IMR-90 (cell line): ENCODE measurements around the gene TCF19. TPM values are rescaled to one million over a fixed set of nuclear protein-coding genes. Genes with fewer than 3 reads are reported as not detected.
A peak's percentile ranks its signal among the peaks of the same experiment; 100 is the strongest.

Source experiments
- ATAC-seq: fragments of 200-7000 bp; cut with Tn5 transposase; 2 replicates; pipeline ENCODE4 v1.9.1; 2020; ENCODE audit warnings: low read depth, mild to moderate bottlenecking, moderate library complexity
- BruUV-seq: library from RNA; stranded (reverse); fragments of 400-500 nt; replicated peaks from 2 replicates; lab custom pipeline; 2021; lab: Mats Ljungman, UMichigan
- CTCF ChIA-PET: fragments of 300-600 bp; formaldehyde crosslinking; extraction: SDS; loops from one replicate; lab custom pipeline; 2021; ENCODE audit warnings: antibody characterized with exemption; lab: Yijun Ruan, JAX
- POLR2A ChIA-PET: fragments of 300-600 bp; sonication (Branson Sonifier 250); formaldehyde crosslinking; loops from one replicate; lab custom pipeline; 2022; ENCODE audit warnings: antibody characterized with exemption; ENCODE audit not compliant: unreplicated experiment; lab: Charles Lee
- DNase-seq: peaks from one replicate; pipeline ENCODE4 v3.0.0; 2013
- H2AFZ ChIP-seq: replicated peaks from 2 replicates; pipeline ENCODE3; 2013; ENCODE audit warnings: low read length, mild to moderate bottlenecking; ENCODE audit not compliant: poor library complexity
- H2AK5ac ChIP-seq: 2 replicates; pipeline ENCODE4 v1.6.1; 2013; ENCODE audit warnings: low read depth, low read length, inconsistent platforms
- H2AK9ac ChIP-seq: replicated peaks from 2 replicates; pipeline ENCODE3; 2013; ENCODE audit warnings: mild to moderate bottlenecking, low read depth, low read length, moderate library complexity; ENCODE audit not compliant: poor library complexity
- H2BK120ac ChIP-seq: 2 replicates; pipeline ENCODE4 v1.6.1; 2013; ENCODE audit warnings: low read depth, low read length, inconsistent platforms
- H2BK15ac ChIP-seq: 3 replicates; pipeline ENCODE4 v1.6.1; 2013; ENCODE audit warnings: low read depth, low read length, inconsistent platforms
- H2BK20ac ChIP-seq: 2 replicates; pipeline ENCODE4 v1.6.1; 2013; ENCODE audit warnings: low read depth, mild to moderate bottlenecking, inconsistent platforms, low read length, moderate library complexity
- H2BK5ac ChIP-seq: 2 replicates; pipeline ENCODE4 v1.6.1; 2013; ENCODE audit warnings: mild to moderate bottlenecking, low read depth, low read length, inconsistent platforms; ENCODE audit not compliant: poor library complexity, severe bottlenecking
- H3K14ac ChIP-seq: replicated peaks from 2 replicates; pipeline ENCODE4 v1.6.1; 2013; ENCODE audit warnings: low read depth, low read length, inconsistent platforms
- H3K18ac ChIP-seq: 2 replicates; pipeline ENCODE4 v1.6.1; 2013; ENCODE audit warnings: low read depth, low read length, control low read depth
- H3K23ac ChIP-seq: 2 replicates; pipeline ENCODE4 v1.6.1; 2013; ENCODE audit warnings: low read depth, low read length, inconsistent platforms
- H3K27ac ChIP-seq: 2 replicates; pipeline ENCODE4 v1.5.1; 2013; ENCODE audit warnings: mild to moderate bottlenecking, control low read depth, low read length; ENCODE audit not compliant: insufficient read depth
- H3K27me3 ChIP-seq: 2 replicates; pipeline ENCODE4 v1.6.1; 2013; ENCODE audit warnings: low read length; ENCODE audit not compliant: control insufficient read depth, insufficient read depth
- H3K36me3 ChIP-seq: 2 replicates; pipeline ENCODE4 v1.6.1; 2013; ENCODE audit warnings: low read length, mixed read lengths; ENCODE audit not compliant: control insufficient read depth, insufficient read depth
- H3K4ac ChIP-seq: 2 replicates; pipeline ENCODE4 v1.6.1; 2013; ENCODE audit warnings: low read depth, low read length, inconsistent platforms
- H3K4me1 ChIP-seq: 2 replicates; pipeline ENCODE4 v1.6.1; 2013; ENCODE audit warnings: low read length, mixed read lengths; ENCODE audit not compliant: control insufficient read depth, insufficient read depth
- H3K4me2 ChIP-seq: 2 replicates; pipeline ENCODE4 v1.6.1; 2013; ENCODE audit warnings: low read depth, mild to moderate bottlenecking, control low read depth, low read length, moderate library complexity
- H3K4me3 ChIP-seq: 2 replicates; pipeline ENCODE4 v1.5.1; 2013; ENCODE audit warnings: low read depth, mild to moderate bottlenecking, control low read depth, low read length, moderate library complexity; ENCODE audit not compliant: insufficient read depth
- H3K56ac ChIP-seq: 2 replicates; pipeline ENCODE4 v1.6.1; 2013; ENCODE audit warnings: low read length, inconsistent platforms; ENCODE audit not compliant: insufficient read depth; ENCODE audit errors: extremely low read depth
- H3K79me1 ChIP-seq, 2 experiments: 2 replicates each; pipeline ENCODE4 v1.6.1; 2013; ENCODE audit warnings: low read length in 2 of 2, inconsistent platforms in 1 of 2, low read depth in 1 of 2
- H3K9ac ChIP-seq: 2 replicates; pipeline ENCODE4 v1.6.1; 2013; ENCODE audit warnings: low read depth, low read length, control low read depth
- H3K9me1 ChIP-seq: 2 replicates; pipeline ENCODE4 v1.6.1; 2013; ENCODE audit warnings: low read length, inconsistent platforms; ENCODE audit not compliant: insufficient read depth
- H3K9me3 ChIP-seq: 2 replicates; pipeline ENCODE4 v1.6.1; 2013; ENCODE audit warnings: low read length; ENCODE audit not compliant: control insufficient read depth, insufficient read depth
- H4K20me1 ChIP-seq: 2 replicates; pipeline ENCODE4 v1.6.1; 2013; ENCODE audit warnings: low read length, inconsistent platforms; ENCODE audit not compliant: insufficient read depth
- H4K5ac ChIP-seq: 2 replicates; pipeline ENCODE4 v1.6.1; 2013; ENCODE audit warnings: mild to moderate bottlenecking, low read depth, low read length, control low read depth
- H4K8ac ChIP-seq, 2 experiments: 2 replicates each; pipeline ENCODE4 v1.6.1; 2013; ENCODE audit warnings: low read depth in 2 of 2, low read length in 2 of 2, control low read depth in 1 of 2, inconsistent platforms in 1 of 2
- H4K91ac ChIP-seq: 2 replicates; pipeline ENCODE4 v1.6.1; 2013; ENCODE audit warnings: low read depth, low read length, inconsistent platforms; ENCODE audit not compliant: insufficient read depth
- FOS ChIP-seq: fragments of 150-350 bp; IDR thresholded peaks from 2 replicates; pipeline ENCODE4 v1.6.1; 2016; ENCODE audit warnings: low read depth, low read length
- MXI1 ChIP-seq: IDR thresholded peaks from 2 replicates; pipeline ENCODE4 v1.6.1; 2012; ENCODE audit warnings: low read depth, mild to moderate bottlenecking, low read length, moderate library complexity, borderline replicate concordance
- RAD21 ChIP-seq: IDR thresholded peaks from 2 replicates; pipeline ENCODE4 v1.6.1; 2012; ENCODE audit warnings: low read length, improper control_type of control experiment
- WGBS, 2 experiments: methylation state at CpG; one replicate each; pipeline versions ENCODE4 v1.1.5 to v1.1.7; 2013; ENCODE audit warnings: missing lambda C conversion rate in 2 of 2; ENCODE audit not compliant: insufficient read length in 1 of 2; ENCODE audit errors: extremely low coverage in 2 of 2; 5-methylcytosine and 5-hydroxymethylcytosine counted together
- dilution Hi-C: fragments of 300-500 bp; cut with HindIII; formaldehyde crosslinking; loops from one replicate; pipeline ENCODE4 v1.14.3; 2018; ENCODE audit warnings: low sequenced_read_pairs; ENCODE audit not compliant: unreplicated experiment
- in situ Hi-C: fragments of 300-500 bp; cut with MboI; formaldehyde crosslinking; loops from 3 replicates; pipeline ENCODE4 v1.14.3; 2019; ENCODE audit warnings: low sequenced_read_pairs, inconsistent platforms, mixed read lengths
- intact Hi-C: fragments of 100-400 bp; cut with micrococcal nuclease; formaldehyde crosslinking; loops from 2 replicates; pipeline ENCODE4 v1.10.0; 2022
- polyA plus RNA-seq, 3 experiments: library from polyadenylated mRNA; depleted of rRNA; stranded (reverse); fragments of >200 nt; gene quantifications; 2 replicates each; pipeline ENCODE4 v1.2.3, GENCODE V29; 2012; ENCODE audit warnings: low replicate concordance in 1 of 3
- total RNA-seq: library from RNA; depleted of rRNA; stranded (reverse); fragments of >200 nt; gene quantifications from 2 replicates; pipeline ENCODE4 v1.2.3, GENCODE V29; 2012

TCF19 gene
- total and polyA plus RNA-seq, 2 of the 4 experiments (the other 2 are of a cell fraction): 13.1 to 14.2 TPM

DNA sequence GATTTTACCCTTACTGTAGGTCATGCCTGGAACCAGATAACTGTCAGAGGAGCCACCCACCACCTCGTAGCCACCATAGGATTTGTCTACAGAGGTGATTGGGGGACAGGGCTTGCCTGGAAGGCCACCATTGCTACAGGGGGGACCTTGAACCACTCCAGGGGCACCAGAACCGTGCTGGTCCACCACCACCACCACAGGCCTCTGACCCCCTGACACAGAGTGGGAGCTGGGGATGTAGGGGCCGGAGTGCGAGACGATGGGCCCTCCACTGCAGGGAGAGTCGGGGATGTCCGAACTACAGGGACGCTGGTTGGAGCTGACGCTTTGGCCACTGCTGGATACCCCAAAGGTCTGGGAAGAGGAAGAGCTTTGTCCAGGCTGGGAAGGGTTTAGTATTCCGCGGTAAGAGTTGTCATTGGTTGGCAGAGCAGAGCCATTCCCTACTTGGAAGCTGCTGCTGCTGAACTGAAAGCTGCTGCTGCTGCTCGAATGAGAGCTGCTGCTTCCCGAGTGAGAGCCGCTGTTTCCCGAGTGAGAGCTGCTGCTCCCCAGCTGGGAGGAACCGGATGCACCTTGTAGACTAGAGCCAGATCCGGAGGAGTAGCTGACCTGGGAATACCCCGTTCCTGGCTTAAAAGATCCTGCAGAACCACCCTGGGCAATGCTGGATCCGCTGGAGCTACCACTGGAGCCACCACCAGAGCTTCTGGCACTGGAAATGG is 41.6 kb upstream of the TCF19 start:
- Histone ChIP-seq H2BK20ac (no peak overlapping the region), H2BK15ac (no peak overlapping the region), H3K27ac (no peak overlapping the region), H2BK120ac (no peak overlapping the region), H4K20me1 (no peaks in the 10 kb centered on the region), H2AK5ac (no peak overlapping the region), H4K8ac (no peak overlapping the region), H3K4ac (no peak overlapping the region), H4K91ac (no peak overlapping the region), H3K79me1 (peaks cover 0 to 9% of the 10 kb centered on the region in 2 experiments; a peak in 2 of 4 replicates), H3K9me3 (no peaks in the 10 kb centered on the region), H3K36me3 (no peaks in the 10 kb centered on the region), H3K4me2 (no peak overlapping the region), H3K14ac (no peak overlapping the region), H2AFZ (peak overlapping the region; percentile 4), H4K5ac (no peak overlapping the region), H2AK9ac (no peak overlapping the region), H3K9ac (no peak overlapping the region), H3K18ac (no peak overlapping the region), H3K4me3 (no peak overlapping the region), H3K9me1 (peaks cover 15% of the 10 kb centered on the region), H3K23ac (no peak overlapping the region), H3K4me1 (peaks cover 11% of the 10 kb centered on the region), H3K27me3 (peaks cover 3% of the 10 kb centered on the region; the same call in 1 of the 2 replicates), H2BK5ac (no peak overlapping the region), H3K56ac (no peak overlapping the region)
- 80% methylated on average over 13 of the region's 19 CpGs; no CpG with 5 or more reads in 1 of the 2 experiments for WGBS, 2 experiments
- ChIA-PET CTCF (interaction anchor here (0.7 to 3.4 kb wide), 3 partner anchors 30 to 250 kb away, joined by 3 to 10 read pairs (median 3); no protein-coding TSS in a partner anchor), POLR2A (no interaction called here)
- dilution Hi-C loops: no loop called here
- intact Hi-C loops: no loop called here
- in situ Hi-C loops: no loop called here
- BruUV-seq: no TSS peak
- ATAC-seq: no peak
- TF ChIP-seq MXI1 (no peak), FOS (no peak), RAD21 (no peak)
- no peak for DNase-seq
